MM.1S (cell line): Measurements from ENCODE around the gene P2RY10.

Source experiments
- DNase-seq: peaks from one replicate; pipeline ENCODE4 v3.0.0-alpha.2; 2015
- H2AFZ ChIP-seq: fragments of 300-600 bp; sonication (generic); 2 replicates; pipeline ENCODE4 v1.6.0; 2016; ENCODE audit warnings: antibody characterized with exemption, low read length
- H3F3A ChIP-seq: fragments of 300-600 bp; sonication (generic); 2 replicates; pipeline ENCODE4 v1.6.1; 2016; ENCODE audit warnings: mild to moderate bottlenecking, antibody characterized with exemption, low read length, moderate library complexity, mixed read lengths; ENCODE audit not compliant: insufficient read depth
- H3K27ac ChIP-seq: fragments of 300-600 bp; sonication (generic); 2 replicates; pipeline ENCODE4 v1.5.1; 2016; ENCODE audit warnings: mild to moderate bottlenecking, low read length
- H3K27me3 ChIP-seq: fragments of 300-600 bp; sonication (generic); replicated peaks from 2 replicates; pipeline ENCODE4 v1.6.0; 2016; ENCODE audit warnings: low read length; ENCODE audit not compliant: insufficient read depth
- H3K36me3 ChIP-seq: fragments of 300-600 bp; sonication (generic); replicated peaks from 2 replicates; pipeline ENCODE4 v1.6.1; 2016; ENCODE audit warnings: mild to moderate bottlenecking, low read length, mixed read lengths; ENCODE audit not compliant: insufficient read depth
- H3K4me1 ChIP-seq: fragments of 300-600 bp; sonication (generic); 2 replicates; pipeline ENCODE4 v1.6.1; 2016; ENCODE audit warnings: low read length, mixed read lengths
- H3K4me2 ChIP-seq: fragments of 300-600 bp; sonication (generic); 2 replicates; pipeline ENCODE4 v1.6.0; 2016; ENCODE audit warnings: low read depth, low read length
- H3K4me3 ChIP-seq: fragments of 300-600 bp; sonication (generic); 2 replicates; pipeline ENCODE4 v1.5.1; 2016; ENCODE audit warnings: low read length, mixed read lengths
- H3K79me2 ChIP-seq: fragments of 300-600 bp; sonication (generic); 2 replicates; pipeline ENCODE4 v1.6.1; 2016; ENCODE audit warnings: mixed run types, low read length, mixed read lengths
- H3K9ac ChIP-seq: fragments of 300-600 bp; sonication (generic); 2 replicates; pipeline ENCODE4 v1.6.1; 2016; ENCODE audit warnings: low read length, mixed read lengths
- H3K9me2 ChIP-seq: fragments of 300-600 bp; sonication (generic); replicated peaks from 2 replicates; pipeline ENCODE4 v1.6.1; 2016; ENCODE audit warnings: mild to moderate bottlenecking, low read length, mixed read lengths; ENCODE audit not compliant: insufficient read depth
- H3K9me3 ChIP-seq: fragments of 300-600 bp; sonication (generic); replicated peaks from 2 replicates; pipeline ENCODE4 v1.6.1; 2016; ENCODE audit warnings: mild to moderate bottlenecking, low read length, mixed read lengths; ENCODE audit not compliant: insufficient read depth
- H4K20me1 ChIP-seq: fragments of 300-600 bp; sonication (generic); 2 replicates; pipeline ENCODE4 v1.6.1; 2016; ENCODE audit warnings: mild to moderate bottlenecking, low read length, moderate library complexity, mixed read lengths; ENCODE audit not compliant: insufficient read depth
- EZH2 ChIP-seq: fragments of 300-600 bp; sonication (generic); optimal IDR thresholded peaks from 2 replicates; pipeline ENCODE3; 2017; ENCODE audit warnings: low read depth, mild to moderate bottlenecking, antibody characterized with exemption, low read length, mixed read lengths
- EZH2phosphoT487 ChIP-seq: fragments of 300-600 bp; sonication (generic); IDR thresholded peaks from 2 replicates; pipeline ENCODE4 v1.6.1; 2018; ENCODE audit warnings: antibody characterized with exemption, low read length
- TF ChIP-seq, protein P1 (sequence below): fragments of 300-600 bp; sonication (generic); IDR thresholded peaks from 2 replicates; pipeline ENCODE4 v1.5.1; 2016; ENCODE audit warnings: antibody characterized with exemption, low read length, mixed read lengths

P2RY10 gene

GRCh38 chrX:78957768-78958130 is 12.6 kb downstream of the P2RY10 start:
- Histone ChIP-seq H4K20me1 (no peaks in the 10 kb centered on the region), H3K9me2 (no peaks in the 10 kb centered on the region), H3K4me1 (no peaks in the 10 kb centered on the region), H3K4me3 (no peak overlapping the region), H3K27ac (no peak overlapping the region), H3K4me2 (no peak overlapping the region), H3K36me3 (peaks cover 19% of the 10 kb centered on the region), H3K9ac (no peak overlapping the region), H3K79me2 (peaks cover 89% of the 10 kb centered on the region), H3K9me3 (no peaks in the 10 kb centered on the region), H3F3A (no peaks in the 10 kb centered on the region), H3K27me3 (no peaks in the 10 kb centered on the region), H2AFZ (no peak overlapping the region)
- no peak for DNase-seq
- TF ChIP-seq, protein P1, sequence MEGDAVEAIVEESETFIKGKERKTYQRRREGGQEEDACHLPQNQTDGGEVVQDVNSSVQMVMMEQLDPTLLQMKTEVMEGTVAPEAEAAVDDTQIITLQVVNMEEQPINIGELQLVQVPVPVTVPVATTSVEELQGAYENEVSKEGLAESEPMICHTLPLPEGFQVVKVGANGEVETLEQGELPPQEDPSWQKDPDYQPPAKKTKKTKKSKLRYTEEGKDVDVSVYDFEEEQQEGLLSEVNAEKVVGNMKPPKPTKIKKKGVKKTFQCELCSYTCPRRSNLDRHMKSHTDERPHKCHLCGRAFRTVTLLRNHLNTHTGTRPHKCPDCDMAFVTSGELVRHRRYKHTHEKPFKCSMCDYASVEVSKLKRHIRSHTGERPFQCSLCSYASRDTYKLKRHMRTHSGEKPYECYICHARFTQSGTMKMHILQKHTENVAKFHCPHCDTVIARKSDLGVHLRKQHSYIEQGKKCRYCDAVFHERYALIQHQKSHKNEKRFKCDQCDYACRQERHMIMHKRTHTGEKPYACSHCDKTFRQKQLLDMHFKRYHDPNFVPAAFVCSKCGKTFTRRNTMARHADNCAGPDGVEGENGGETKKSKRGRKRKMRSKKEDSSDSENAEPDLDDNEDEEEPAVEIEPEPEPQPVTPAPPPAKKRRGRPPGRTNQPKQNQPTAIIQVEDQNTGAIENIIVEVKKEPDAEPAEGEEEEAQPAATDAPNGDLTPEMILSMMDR, result no peak
- TF ChIP-seq EZH2, result no peak
- TF ChIP-seq EZH2phosphoT487, result no peak

GRCh38 chrX:78958419-78959116 is 13.4 kb downstream of the P2RY10 start:
- TF ChIP-seq EZH2 (no peak), EZH2phosphoT487 (no peak)
- TF ChIP-seq, protein P1, result no peak
- Histone ChIP-seq H2AFZ (no peak overlapping the region), H3K9me3 (no peaks in the 10 kb centered on the region), H3K4me3 (no peak overlapping the region), H3K9me2 (no peaks in the 10 kb centered on the region), H4K20me1 (no peaks in the 10 kb centered on the region), H3K9ac (no peak overlapping the region), H3F3A (no peaks in the 10 kb centered on the region), H3K79me2 (peaks cover 80% of the 10 kb centered on the region), H3K4me1 (no peaks in the 10 kb centered on the region), H3K27ac (no peak overlapping the region), H3K4me2 (no peak overlapping the region), H3K27me3 (no peaks in the 10 kb centered on the region), H3K36me3 (peaks cover 16% of the 10 kb centered on the region)
- DNase-seq, result no peak

DNA sequence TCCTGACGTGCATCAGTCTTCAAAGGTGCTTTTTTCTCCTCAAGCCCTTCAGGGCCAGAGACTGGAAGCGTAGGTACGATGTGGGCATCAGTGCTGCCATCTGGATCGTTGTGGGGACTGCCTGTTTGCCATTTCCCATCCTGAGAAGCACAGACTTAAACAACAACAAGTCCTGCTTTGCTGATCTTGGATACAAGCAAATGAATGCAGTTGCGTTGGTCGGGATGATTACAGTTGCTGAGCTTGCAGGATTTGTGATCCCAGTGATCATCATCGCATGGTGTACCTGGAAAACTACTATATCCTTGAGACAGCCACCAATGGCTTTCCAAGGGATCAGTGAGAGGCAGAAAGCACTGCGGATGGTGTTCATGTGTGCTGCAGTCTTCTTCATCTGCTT is 15.7 kb downstream of the P2RY10 start:
- no peak overlapping the region for H2AFZ ChIP-seq
- H4K20me1 ChIP-seq, result no peaks in the 10 kb centered on the region
- no peaks in the 10 kb centered on the region for H3K4me1 ChIP-seq
- no peak overlapping the region for H3K4me3 ChIP-seq
- no peaks in the 10 kb centered on the region for H3K27me3 ChIP-seq
- TF ChIP-seq EZH2phosphoT487 (no peak), EZH2 (no peak)
- TF ChIP-seq, protein P1, result no peak
- H3K9me2 ChIP-seq, result no peaks in the 10 kb centered on the region
- no peak for DNase-seq
- no peak overlapping the region for H3K27ac ChIP-seq
- no peak overlapping the region for H3K9ac ChIP-seq
- no peak overlapping the region for H3K4me2 ChIP-seq
- peaks cover 57% of the 10 kb centered on the region for H3K79me2 ChIP-seq
- peaks cover 16% of the 10 kb centered on the region for H3K36me3 ChIP-seq
- no peaks in the 10 kb centered on the region for H3K9me3 ChIP-seq
- H3F3A ChIP-seq, result 0 out of 2 replicates have a peak, but pooled peaks cover 2% of the 10 kb centered on the region
